Liver (tissue), 9 donors: ENCODE data around the gene STPG1. TPM values are rescaled to one million over a fixed set of nuclear protein-coding genes. Genes with fewer than 3 reads are reported as not detected.

Experiments
- DNase-seq: peaks from one replicate; pipeline ENCODE4 v3.0.0-alpha.2; 2017; ENCODE audit warnings: low spot score
- H3K27ac ChIP-seq, 2 donors: one replicate each; pipeline ENCODE4 v1.7.0; 2013; ENCODE audit warnings: inconsistent platforms in 2 of 2, low read length in 2 of 2, control low read depth in 1 of 2, low read depth in 1 of 2, mild to moderate bottlenecking in 1 of 2
- H3K27me3 ChIP-seq, 4 donors: one replicate each; pipeline versions ENCODE4 v1.6.1 to v1.7.0; 2013; ENCODE audit warnings: low read length in 3 of 4, inconsistent platforms in 1 of 4, mild to moderate bottlenecking in 1 of 4, moderate library complexity in 1 of 4; ENCODE audit not compliant: control insufficient read depth in 4 of 4, insufficient read depth in 4 of 4
- H3K36me3 ChIP-seq, 4 donors: one replicate each; pipeline versions ENCODE4 v1.6.1 to v1.7.0; 2013; ENCODE audit warnings: low read length in 3 of 4, mild to moderate bottlenecking in 3 of 4, low read depth in 1 of 4, moderate library complexity in 1 of 4; ENCODE audit not compliant: control insufficient read depth in 4 of 4, insufficient read depth in 3 of 4
- H3K4me1 ChIP-seq, 4 donors: one replicate each; pipeline versions ENCODE4 v1.6.1 to v1.7.0; 2013; ENCODE audit warnings: low read length in 3 of 4, mild to moderate bottlenecking in 3 of 4, moderate library complexity in 1 of 4; ENCODE audit not compliant: control insufficient read depth in 4 of 4, insufficient read depth in 4 of 4
- H3K4me3 ChIP-seq, 3 donors: one replicate each; pipeline versions ENCODE4 v1.6.1 to v1.7.0; 2013; ENCODE audit warnings: low read length in 3 of 3, control low read depth in 1 of 3, low read depth in 1 of 3, mild to moderate bottlenecking in 1 of 3
- H3K9ac ChIP-seq, 2 donors: one replicate each; pipeline ENCODE4 v1.7.0; 2013; ENCODE audit warnings: low read length in 2 of 2, mild to moderate bottlenecking in 2 of 2, moderate library complexity in 2 of 2, control low read depth in 1 of 2, low read depth in 1 of 2
- H3K9me3 ChIP-seq, 4 donors: one replicate each; pipeline versions ENCODE4 v1.6.1 to v1.7.0; 2013; ENCODE audit warnings: low read length in 3 of 4; ENCODE audit not compliant: control insufficient read depth in 4 of 4
- EGR1 ChIP-seq, 2 donors: IDR thresholded peaks; 2 replicates each; pipeline ENCODE4 v1.6.1; 2016 to 2018; ENCODE audit warnings: antibody characterized with exemption in 2 of 2, low read depth in 2 of 2
- FOXA2 ChIP-seq: IDR thresholded peaks from 2 replicates; pipeline ENCODE4 v1.6.1; 2016; ENCODE audit warnings: antibody characterized with exemption
- GABPA ChIP-seq, 2 donors: IDR thresholded peaks in 1 of 2; conservative IDR thresholded peaks in 1 of 2; 2 replicates each; pipeline ENCODE4 v1.6.1; 2016; ENCODE audit warnings: antibody characterized with exemption in 2 of 2, mild to moderate bottlenecking in 1 of 2, moderate library complexity in 1 of 2
- HNF4A ChIP-seq, 2 donors: conservative IDR thresholded peaks; 2 replicates each; pipeline ENCODE4 v1.6.1; 2016; ENCODE audit warnings: antibody characterized with exemption in 2 of 2, mild to moderate bottlenecking in 2 of 2
- HNF4G ChIP-seq: IDR thresholded peaks from 2 replicates; pipeline ENCODE4 v1.6.1; 2016; ENCODE audit warnings: antibody characterized with exemption
- JUND ChIP-seq, 2 donors: IDR thresholded peaks; 2 replicates each; pipeline ENCODE4 v1.6.1; 2016; ENCODE audit warnings: antibody characterized with exemption in 2 of 2
- MAX ChIP-seq: IDR thresholded peaks from 2 replicates; pipeline ENCODE4 v1.6.1; 2016; ENCODE audit warnings: antibody characterized with exemption
- NR2F2 ChIP-seq: IDR thresholded peaks from 2 replicates; pipeline ENCODE4 v1.6.1; 2016; ENCODE audit warnings: antibody characterized with exemption
- RAD21 ChIP-seq, 2 donors: IDR thresholded peaks; 2 replicates each; pipeline ENCODE4 v1.6.1; 2016; ENCODE audit warnings: antibody characterized with exemption in 2 of 2, mild to moderate bottlenecking in 2 of 2
- REST ChIP-seq: IDR thresholded peaks from 2 replicates; pipeline ENCODE4 v1.6.1; 2016; ENCODE audit warnings: antibody characterized with exemption, mild to moderate bottlenecking
- RXRA ChIP-seq, 2 donors: IDR thresholded peaks; 2 replicates each; pipeline ENCODE4 v1.6.1; 2017 to 2018; ENCODE audit warnings: antibody characterized with exemption in 2 of 2, mild to moderate bottlenecking in 1 of 2
- SP1 ChIP-seq: IDR thresholded peaks from 2 replicates; pipeline ENCODE4 v1.6.1; 2018; ENCODE audit warnings: antibody characterized with exemption, mild to moderate bottlenecking
- YY1 ChIP-seq: IDR thresholded peaks from 2 replicates; pipeline ENCODE4 v1.6.1; 2016; ENCODE audit warnings: antibody characterized with exemption, mild to moderate bottlenecking
- ZBTB33 ChIP-seq: IDR thresholded peaks from 2 replicates; pipeline ENCODE4 v1.6.1; 2016; ENCODE audit warnings: antibody characterized with exemption
- WGBS: extraction: QIAGEN DNeasy Blood & Tissue Kit; methylation state at CpG from one replicate; pipeline ENCODE4 v1.1.7; 2013; 5-methylcytosine and 5-hydroxymethylcytosine counted together
- polyA plus RNA-seq, 2 donors: library from polyadenylated mRNA; stranded (reverse) in 1 of 2; unstranded in 1 of 2; fragments of 200-250 nt in 1 of 2; fragments of >200 nt in 1 of 2; fragmentation: Nextera tagmentation in 1 of 2; extraction: Ambion mirVana in 1 of 2; gene quantifications; one replicate each; pipeline versions ENCODE4 v1.2.1 to v1.2.3, GENCODE V29; 2013 to 2015
- total RNA-seq, 2 donors: library from RNA; depleted of rRNA; stranded (reverse); fragments of >200 nt; gene quantifications; one replicate each; pipeline ENCODE4 v1.2.3, GENCODE V29; 2014
- TF ChIP-seq, protein P1 (sequence below): IDR thresholded peaks from 2 replicates; pipeline ENCODE4 v1.6.1; 2016; ENCODE audit warnings: antibody characterized with exemption
- TF ChIP-seq, protein P2 (sequence below): fragments of 150-350 bp; IDR thresholded peaks from 2 replicates; pipeline ENCODE4 v1.5.1; 2017; ENCODE audit warnings: improper control_type of control experiment, low read depth, low read length; ENCODE audit not compliant: missing input control
- donor health status: healthy.
- donor health status: healthy.
- donor health status: healthy.
- donor health status: healthy.
- donor health status: healthy.

The STPG1 gene
- total and polyA plus RNA-seq, 4 donors, result 0.92 to 2.9 (median 1.0) TPM

DNA sequence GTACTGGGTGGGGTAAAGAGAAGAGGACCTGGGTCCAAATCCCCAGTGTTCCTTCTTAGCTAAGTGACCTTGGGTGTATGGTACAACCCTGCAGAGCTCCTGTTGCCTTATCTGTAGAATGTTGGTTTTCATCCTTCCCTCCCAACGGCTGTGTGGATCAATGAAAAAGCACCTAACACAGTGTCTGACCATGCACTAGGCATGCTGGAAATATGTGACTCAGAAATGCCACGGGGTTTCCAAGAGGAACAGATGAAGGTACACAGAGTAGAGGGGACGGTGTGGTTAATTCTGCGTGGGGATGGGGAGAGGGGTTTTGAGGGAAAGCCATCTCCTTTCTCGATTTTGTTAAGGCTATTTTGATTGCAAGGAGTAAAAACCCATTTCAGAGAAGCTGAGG, 10.6 kb upstream of the STPG1 start:
- 86% methylated on average over 5 of the region's 5 CpGs for WGBS
- no peak overlapping the region for H3K4me3 ChIP-seq
- no peaks in the 10 kb centered on the region for H3K9me3 ChIP-seq
- no peaks in the 10 kb centered on the region for H3K27me3 ChIP-seq
- H3K9ac ChIP-seq, result no peak overlapping the region
- H3K4me1 ChIP-seq, result no peaks in the 10 kb centered on the region
- no peak overlapping the region for H3K27ac ChIP-seq
- H3K36me3 ChIP-seq, result peaks cover 0 to 21% (median 6%) of the 10 kb centered on the region in 4 donors
- no peak for TF ChIP-seq RAD21 (IDR thresholded peaks at IDR 0.05)
- TF ChIP-seq ZBTB33, result no peak
- TF ChIP-seq YY1, result no peak
- TF ChIP-seq FOXA2, result no peak
- no peak for DNase-seq

- Histone ChIP-seq H3K27me3 (no peaks in the 10 kb centered on the region), H3K9ac (no peak overlapping the region), H3K9me3 (no peaks in the 10 kb centered on the region), H3K36me3 (peaks cover 0 to 22% (median 6%) of the 10 kb centered on the region in 4 donors), H3K27ac (no peak overlapping the region), H3K4me1 (peaks cover 3 to 6% (median 5%) of the 10 kb centered on the region in 4 donors), H3K4me3 (no peak overlapping the region)
- TF ChIP-seq GABPA (IDR thresholded peaks at IDR 0.05 in 1 of 2, conservative IDR thresholded peaks at IDR 0.05 in 1 of 2), result no peak
- no peak for TF ChIP-seq NR2F2
- TF ChIP-seq HNF4G, result no peak
- TF ChIP-seq REST, result no peak
- no peak for TF ChIP-seq MAX
- no peak for TF ChIP-seq JUND (IDR thresholded peaks at IDR 0.05)
- TF ChIP-seq EGR1 (IDR thresholded peaks at IDR 0.05; ENCODE audit: low read depth in 2 of 2), result no peak
- TF ChIP-seq, protein P1, sequence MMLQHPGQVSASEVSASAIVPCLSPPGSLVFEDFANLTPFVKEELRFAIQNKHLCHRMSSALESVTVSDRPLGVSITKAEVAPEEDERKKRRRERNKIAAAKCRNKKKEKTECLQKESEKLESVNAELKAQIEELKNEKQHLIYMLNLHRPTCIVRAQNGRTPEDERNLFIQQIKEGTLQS, result no peak
- TF ChIP-seq SP1, result no peak
- TF ChIP-seq, protein P2, sequence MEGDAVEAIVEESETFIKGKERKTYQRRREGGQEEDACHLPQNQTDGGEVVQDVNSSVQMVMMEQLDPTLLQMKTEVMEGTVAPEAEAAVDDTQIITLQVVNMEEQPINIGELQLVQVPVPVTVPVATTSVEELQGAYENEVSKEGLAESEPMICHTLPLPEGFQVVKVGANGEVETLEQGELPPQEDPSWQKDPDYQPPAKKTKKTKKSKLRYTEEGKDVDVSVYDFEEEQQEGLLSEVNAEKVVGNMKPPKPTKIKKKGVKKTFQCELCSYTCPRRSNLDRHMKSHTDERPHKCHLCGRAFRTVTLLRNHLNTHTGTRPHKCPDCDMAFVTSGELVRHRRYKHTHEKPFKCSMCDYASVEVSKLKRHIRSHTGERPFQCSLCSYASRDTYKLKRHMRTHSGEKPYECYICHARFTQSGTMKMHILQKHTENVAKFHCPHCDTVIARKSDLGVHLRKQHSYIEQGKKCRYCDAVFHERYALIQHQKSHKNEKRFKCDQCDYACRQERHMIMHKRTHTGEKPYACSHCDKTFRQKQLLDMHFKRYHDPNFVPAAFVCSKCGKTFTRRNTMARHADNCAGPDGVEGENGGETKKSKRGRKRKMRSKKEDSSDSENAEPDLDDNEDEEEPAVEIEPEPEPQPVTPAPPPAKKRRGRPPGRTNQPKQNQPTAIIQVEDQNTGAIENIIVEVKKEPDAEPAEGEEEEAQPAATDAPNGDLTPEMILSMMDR, result no peak
- no peak for TF ChIP-seq RAD21 (IDR thresholded peaks at IDR 0.05)
- TF ChIP-seq RXRA (IDR thresholded peaks at IDR 0.05), result no peak
- no peak for TF ChIP-seq FOXA2
- TF ChIP-seq HNF4A (conservative IDR thresholded peaks at IDR 0.05), result no peak
- WGBS, result 93% methylated on average over 2 of the region's 2 CpGs
- no peak for DNase-seq
Observed at GRCh38 chr1:24421502-24421901, 7.9 kb upstream of the STPG1 start.
